ENCODE measurements around the gene ULK1.

The ULK1 gene

DNA sequence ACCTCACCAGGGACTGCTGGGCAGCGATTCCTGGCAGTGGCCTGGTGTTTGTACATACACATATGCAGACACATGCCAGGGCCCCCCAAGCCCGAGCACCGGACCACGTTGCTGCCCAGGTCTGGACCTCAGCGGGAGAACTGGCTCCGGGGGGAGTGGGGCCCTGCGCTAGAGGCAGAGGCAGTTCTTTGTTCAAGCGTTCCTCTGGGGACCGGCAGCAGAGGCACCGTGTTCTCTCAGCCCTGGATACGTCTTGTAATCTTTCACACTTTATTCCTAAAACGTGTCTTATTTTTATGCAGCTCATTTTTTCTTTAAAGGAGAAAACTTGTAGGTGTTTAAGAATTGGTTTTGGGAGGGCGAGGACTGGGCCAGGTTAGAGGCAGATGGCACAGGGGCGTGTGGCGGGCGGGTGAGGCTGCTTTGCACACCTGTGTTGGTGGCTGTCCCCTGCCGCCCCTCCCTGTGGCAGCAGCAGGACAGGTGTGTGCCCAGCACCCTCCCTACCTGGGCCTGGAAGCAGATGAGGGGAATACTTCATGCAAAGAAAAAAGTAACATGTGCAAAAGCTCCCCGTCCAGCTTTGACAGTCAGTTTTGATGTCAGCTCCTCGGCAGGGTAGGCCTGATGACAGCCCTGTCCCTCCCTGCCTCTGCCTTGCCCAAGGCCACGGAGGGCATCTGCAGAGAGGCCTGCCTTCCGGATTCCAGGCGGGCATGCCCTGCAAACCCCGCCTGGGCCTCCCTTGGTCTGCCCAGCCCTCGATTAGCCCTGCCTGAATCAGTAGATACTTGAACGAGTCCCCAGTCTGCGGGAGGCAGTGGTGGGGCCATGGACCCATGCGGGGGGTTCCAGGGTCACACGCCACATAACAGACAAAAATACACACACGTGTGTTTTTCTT is 27.7 kb downstream of the ULK1 start:
- DNase-seq: no peak

DNA sequence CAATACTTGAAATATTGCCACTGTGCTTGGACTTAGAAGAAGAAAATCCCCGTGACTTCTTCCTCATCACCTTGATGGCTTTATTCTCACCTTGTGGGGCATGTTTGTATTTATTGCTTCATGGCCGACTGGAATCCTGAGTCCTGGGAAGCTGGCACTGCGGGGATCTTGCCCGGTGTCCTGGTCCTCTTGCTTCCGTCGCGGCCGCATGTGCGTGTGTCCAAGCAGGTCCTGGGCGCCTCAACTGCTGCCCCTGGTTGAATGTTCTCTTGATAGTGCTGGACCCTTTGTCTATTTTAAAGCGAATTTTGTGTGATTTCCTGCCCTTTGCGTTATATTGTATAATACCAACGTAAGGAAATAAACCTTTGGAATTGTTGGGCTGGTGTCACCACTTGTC is 28.4 kb downstream of the ULK1 start:
- no peak for DNase-seq

DNA sequence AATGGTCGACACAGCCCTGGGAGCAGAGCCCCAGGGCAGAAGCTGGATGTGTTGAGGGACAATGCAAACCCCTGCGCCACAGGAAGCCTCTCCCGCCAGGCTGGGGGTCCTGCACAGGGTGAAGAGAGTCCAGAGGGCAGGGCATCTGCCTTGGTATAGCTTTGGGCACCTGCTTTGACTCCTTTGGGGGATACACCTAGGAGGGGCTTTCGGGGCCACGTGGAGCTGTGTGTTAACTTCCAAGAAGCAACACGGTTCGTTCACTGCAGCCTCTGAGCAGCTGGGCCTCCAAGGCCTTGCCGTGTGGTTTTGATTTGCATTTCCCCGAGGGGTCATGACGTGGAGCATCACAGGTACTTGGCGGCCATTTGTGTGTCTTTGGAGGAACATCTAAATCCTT is 28.8 kb downstream of the ULK1 start:
- no peak for DNase-seq

DNA sequence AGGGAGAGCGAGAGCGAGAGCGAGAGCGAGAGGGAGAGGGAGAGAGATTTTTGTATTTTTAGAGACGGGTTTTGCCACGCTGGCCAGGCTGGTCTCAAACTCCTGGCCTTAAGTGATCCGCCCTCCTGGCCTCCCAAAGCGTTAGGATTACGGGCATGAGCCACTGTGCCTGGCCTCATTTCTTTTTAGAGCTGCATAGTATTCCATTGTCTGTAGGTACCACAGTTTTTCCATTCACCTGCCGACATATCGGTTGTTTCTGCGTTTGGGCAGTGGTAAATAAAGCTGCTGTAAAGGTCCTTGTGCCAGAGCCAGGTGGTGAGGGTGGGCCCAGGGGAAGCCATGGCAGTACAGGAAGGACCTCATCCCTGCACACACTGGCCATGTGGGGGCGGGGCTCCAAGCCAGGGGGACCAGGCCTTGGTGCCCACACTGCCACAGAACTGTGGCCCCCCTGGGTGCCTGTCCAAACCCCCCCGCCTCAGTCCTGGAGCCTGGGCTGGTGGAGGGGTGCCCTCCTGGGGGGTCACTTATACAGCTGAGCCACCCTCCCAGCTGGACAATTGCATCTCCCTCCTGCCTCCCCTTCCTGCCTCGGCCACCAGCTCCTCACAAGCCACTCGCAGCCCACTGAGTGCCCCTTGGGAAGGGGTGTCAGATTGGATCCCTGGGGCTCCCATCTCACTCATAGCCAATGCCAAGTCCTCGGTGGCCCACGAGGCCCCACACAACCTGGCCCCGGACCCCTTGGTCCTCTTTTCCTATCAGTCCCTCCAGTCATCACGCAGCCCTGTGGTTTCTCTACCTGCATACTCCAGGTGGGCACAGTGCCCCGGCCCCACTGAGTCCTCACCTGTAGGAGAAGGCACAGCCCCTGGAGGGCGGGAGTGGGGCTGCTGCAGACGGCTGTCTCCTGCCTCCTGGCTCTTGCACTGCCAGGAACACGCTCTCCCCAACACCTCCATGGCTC is 33.0 kb downstream of the ULK1 start:
- no peak for DNase-seq

DNA sequence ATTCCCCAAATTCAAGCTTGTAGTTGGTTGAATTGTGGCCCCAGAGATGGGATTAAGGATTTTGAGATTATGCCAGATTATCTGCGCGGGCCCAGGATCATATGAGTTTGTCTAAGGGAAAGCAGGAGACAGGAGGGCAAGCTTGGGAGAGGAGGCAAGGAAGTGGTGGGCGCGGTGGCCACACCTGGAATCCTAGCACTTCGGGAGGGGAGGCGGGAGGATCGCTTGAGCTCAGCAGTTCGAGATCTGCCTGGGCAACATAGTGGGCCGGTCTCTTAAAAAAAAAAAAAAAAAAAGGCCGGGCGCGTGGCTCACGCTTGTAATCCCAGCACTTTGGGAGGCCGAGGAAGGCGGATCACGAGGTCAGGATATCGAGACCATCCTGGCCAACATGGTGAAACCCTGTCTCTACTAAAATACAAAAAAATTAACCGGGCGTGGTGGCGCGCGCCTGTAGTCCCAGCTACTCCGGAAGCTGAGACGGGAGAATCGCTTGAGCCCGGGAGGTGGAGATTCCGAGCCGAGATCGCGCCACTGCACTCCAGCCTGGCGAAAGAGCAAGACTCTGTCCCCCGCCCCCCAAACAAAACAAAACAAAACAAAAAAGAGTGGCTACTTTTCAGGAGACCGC is 33.8 kb downstream of the ULK1 start:
- DNase-seq: no peak

DNA sequence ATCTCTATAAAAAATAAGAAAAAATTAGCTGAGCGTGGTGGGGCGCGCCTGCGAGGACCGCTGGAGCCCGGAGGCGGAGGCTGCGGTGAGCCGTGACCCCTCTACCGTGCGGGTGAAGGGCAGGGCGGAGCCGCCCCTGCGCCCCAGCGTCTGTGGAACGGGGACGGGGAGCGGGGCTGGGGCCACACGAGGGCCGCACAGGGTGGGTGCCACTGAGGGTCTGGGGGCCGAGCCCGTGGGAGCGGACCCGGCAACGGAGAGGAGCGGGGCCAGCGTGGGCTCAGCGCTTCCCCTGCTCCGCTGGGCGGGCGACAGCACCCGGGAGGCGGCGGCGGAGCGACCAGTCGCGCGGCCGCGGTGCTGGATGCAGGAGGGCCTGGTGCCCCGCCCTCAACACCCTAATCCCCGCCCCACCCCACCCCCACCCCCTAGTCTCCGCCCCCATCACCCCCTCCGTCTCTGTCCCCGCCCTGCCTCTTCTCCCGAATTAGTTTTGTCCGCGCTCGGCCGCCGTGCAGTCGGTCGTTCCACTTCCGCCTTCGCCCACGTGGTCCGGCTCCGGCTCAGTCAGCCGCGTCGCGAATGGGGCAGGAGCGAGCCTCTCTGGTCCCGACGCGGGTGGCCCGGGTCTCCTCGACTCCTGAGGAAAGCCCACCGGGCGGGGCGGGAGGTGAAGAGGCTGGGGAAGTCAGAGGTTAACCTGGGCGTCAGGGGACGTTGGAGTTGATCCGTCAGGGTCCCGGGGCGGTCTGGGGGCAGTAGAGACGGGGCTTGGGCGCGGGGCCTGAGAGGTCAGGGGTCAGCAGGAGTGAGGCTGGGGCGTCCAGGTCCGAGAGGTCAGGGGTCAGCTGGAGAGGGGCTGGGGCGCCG is 34.5 kb downstream of the ULK1 start, which contains the start of gene PUS1:
Gene PUS1 (plus strand): TSS at position 566 of the 870 bp plus-strand sequence. CDS start 447 bp downstream, outside the sequence.
- peak; percentile 90 to 93 for DNase-seq

DNA sequence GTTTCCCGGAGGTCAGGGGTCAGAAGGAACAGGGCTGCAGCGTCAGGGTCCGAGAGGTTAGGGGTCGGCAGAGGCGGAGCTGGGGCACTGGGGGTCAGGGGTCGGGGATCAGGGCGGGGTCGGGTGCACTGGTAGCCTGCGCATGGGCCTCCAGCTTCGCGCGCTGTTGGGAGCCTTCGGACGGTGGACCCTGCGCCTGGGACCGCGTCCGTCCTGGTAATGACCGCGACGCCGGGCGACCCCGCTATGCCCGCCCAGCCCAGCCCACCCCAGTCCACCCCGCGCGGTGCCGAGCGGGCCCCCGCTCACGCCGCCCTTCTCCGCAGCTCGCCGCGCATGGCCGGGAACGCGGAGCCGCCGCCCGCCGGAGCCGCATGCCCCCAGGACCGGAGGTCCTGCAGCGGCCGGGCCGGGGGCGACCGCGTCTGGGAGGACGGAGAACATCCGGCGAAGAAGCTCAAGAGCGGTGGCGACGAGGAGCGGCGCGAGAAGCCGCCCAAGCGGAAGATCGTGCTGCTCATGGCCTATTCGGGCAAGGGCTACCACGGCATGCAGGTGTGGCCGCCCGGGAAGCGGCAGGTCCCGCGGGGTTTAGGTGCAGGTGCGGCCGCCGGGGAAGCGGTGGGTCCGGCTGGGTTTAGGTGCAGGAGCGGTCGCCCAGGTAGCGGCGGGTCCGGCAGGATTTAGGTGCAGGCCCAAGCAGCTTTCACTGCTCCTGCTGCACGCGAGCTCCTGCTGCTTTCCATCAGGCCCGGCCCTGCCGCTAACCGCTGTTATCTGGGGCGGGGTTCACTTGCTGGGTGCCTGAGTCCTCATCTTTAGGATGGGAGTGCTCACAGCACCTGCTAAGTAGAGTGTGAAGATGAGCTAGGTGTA is 35.4 kb downstream of the ULK1 start:
- peak; percentile 30 to 32 for DNase-seq

DNA sequence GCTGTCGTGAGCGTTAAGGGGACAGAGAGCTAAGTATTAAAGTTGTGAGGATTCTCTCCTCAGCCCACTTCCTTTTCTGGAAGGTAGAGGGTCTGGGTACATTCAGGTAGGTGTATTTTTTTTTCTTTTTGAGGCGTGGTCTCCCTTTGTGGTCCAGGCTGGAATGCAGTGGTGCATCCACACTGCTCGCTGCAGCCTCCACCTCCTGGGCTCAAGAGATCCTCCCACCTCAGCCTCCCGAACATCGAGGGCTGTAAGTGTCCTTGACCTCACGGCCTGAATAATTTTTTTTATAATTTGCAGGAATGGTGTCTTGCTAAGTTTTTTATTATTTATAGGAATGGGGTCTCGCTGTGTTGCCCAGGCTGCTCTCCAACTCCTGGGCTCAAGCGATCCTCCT is 36.1 kb downstream of the ULK1 start:
- no peak for DNase-seq

DNA sequence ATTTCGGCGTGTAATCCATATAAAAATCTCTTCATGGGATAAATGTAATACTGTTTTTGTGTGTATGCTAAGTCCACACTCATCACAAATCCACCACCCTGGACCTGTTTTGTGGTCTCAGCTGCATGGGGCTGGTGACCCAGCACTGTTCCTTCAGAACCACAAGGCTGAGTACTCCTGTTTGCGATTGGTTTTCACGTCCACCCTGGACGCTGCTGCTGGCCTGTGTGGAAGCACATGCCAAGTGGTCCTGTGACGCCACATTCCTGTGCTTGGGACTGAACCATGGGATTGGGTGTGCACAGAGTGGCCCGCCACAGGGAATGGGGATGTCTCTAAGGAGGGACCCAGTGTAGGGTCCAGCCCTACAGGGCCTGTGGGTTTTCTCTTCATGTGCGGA is 39.0 kb downstream of the ULK1 start:
- DNase-seq: no peak

DNA sequence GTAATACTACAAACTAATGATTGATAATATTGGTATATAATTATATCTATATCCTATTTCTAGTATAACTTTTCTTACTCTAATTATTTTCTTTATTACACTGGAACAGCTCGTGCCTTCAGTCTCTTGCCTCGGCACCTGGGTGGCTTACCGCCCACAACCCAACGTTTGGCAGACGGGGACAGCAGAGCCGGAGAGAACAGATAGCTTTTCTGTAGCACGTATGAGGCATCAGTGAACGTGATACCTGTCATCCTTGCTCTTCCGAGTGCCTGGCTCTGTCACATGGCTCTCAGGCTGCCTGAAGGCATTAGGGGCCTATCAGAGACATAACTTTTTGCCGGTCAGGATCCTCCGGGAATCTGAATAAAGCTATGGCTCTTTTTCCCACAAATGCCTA is 40.1 kb downstream of the ULK1 start:
- no peak for DNase-seq

DNA sequence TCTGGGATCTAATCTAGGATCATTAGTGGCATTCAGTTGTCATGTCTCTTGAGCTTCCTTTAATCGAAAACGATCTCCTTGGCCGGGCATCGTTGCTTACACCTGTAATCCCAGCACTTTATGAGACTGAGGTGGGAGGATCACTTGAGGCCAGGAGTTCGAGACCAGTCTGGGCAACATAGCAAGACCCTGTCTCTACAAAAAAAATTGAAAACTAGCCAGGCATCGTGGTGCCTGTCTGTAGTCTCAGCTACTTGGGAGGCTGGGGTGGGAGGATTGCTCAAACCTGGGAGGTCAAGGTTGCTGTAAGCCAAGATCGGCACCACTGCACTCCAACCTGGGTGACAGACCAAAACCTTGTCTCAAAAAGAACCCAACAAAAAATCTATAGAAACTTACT is 43.7 kb downstream of the ULK1 start:
- no peak for DNase-seq

DNA sequence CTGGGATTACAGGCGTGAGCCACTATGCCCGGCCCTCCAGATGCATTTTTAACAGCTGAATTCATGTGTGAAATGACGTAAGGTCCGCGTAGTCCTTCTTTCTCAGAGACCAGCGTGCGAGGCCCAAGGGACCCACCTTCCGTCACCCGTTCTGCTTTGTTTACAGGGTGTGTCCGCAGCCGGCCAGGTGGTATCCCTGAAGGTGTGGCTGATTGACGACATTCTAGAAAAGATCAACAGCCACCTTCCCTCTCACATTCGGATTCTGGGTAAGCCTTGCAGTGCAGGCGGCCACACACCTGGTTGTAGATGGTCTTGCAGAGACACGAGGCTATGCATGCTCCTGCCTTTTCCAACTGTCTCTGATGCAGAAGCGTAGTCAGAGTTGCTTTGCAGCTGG is 44.6 kb downstream of the ULK1 start:
- DNase-seq: no peak

DNA sequence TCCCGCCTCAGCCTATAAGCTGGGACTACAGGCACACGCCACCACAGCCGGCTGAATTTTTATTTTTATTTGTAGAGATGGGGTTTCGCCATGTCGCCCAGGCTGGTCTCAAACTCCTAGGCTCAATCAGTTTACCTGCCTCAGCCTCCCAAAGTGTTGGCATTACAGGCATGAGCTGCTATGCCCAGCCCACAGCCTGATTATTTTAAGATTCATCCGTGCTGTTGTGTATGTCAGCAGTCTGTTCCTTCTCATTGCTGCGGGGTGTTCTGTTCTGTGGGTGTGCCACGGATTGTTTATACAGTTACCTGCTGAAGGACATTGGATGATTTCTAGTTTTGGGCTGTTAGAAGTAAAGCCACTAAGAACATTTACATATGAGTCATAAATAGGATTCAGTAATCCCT is 45.7 kb downstream of the ULK1 start:
- no peak for DNase-seq

DNA sequence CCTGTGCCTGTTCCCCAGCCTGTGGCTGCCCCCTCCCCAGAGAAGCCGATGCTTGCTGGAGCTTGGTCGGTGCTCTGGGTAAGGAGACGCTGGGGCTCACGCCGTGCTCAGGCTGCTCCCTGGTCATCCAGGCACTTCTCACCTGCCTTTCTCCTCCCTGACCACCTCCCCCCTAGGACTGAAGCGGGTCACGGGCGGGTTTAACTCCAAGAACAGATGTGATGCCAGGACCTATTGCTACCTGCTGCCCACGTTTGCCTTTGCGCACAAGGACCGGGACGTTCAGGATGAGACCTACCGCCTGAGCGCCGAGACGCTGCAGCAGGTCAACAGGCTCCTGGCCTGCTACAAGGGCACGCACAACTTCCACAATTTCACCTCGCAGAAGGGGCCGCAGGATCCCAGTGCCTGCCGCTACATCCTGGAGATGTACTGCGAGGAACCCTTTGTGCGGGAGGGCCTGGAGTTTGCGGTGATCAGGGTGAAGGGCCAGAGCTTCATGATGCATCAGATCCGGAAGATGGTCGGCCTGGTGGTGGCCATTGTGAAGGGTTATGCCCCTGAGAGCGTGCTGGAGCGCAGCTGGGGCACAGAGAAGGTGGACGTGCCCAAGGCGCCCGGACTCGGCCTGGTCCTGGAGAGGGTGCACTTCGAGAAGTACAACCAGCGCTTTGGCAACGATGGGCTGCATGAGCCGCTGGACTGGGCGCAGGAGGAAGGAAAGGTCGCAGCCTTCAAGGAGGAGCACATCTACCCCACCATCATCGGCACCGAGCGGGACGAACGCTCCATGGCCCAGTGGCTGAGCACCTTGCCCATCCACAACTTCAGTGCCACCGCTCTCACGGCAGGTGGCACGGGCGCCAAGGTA is 46.9 kb downstream of the ULK1 start:
- no peak for DNase-seq

DNA sequence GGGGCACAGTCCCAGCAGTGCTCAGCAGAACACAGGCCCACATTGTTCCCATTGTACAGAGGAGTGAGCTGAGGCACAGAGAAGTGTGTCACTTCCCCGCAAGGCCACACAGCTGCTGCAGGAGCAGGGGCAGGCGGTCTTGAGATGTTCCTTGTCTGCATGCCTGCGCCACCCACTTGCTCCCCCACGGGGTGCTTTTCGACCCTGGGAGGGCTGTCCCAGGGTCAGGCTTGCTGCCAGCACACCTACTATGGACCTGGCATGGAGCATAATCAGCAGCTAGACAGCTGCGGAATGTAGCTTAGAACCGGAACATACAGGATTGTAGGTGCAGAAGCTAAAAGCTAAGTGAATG is 47.5 kb downstream of the ULK1 start:
- DNase-seq: no peak

DNA sequence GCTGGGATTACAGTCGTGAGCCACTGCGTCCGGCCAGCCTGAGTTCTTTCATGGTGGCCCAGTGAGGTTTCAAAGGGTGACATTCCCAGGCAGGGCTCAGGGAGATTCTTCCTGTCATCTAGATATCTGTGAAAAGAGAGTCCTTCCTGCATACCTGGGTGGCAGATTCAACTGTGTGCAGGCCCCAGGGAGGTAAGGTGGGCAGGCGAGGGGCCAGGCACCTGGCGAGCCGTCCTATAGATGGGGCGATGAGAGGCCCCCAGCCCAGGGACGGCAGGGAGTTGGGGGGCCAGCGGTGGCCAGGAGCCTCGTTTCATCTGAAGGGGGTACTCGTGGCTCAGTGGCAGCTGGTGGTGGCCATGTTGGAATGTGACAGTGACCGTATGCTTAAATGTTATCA is 48.2 kb downstream of the ULK1 start:
- DNase-seq: no peak

DNA sequence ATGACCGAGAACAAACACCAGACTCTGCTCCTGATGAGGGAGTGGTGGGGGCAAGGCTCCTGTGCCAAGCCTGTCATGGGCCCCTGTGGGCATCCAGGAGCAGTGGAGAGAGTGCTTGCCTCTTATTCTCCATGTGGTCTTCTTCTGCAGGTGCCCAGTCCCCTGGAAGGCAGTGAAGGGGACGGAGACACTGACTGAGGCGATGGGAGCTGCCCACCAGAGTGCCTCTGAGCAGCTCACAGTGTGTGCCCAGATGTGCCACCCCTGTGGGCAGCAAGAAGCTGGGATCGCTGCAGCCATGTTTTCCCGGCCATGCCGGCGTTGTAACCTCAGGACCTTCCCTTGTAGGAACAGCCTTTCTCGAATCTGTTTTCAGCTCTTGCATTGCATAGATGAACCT is 49.0 kb downstream of the ULK1 start:
- no peak for DNase-seq

DNA sequence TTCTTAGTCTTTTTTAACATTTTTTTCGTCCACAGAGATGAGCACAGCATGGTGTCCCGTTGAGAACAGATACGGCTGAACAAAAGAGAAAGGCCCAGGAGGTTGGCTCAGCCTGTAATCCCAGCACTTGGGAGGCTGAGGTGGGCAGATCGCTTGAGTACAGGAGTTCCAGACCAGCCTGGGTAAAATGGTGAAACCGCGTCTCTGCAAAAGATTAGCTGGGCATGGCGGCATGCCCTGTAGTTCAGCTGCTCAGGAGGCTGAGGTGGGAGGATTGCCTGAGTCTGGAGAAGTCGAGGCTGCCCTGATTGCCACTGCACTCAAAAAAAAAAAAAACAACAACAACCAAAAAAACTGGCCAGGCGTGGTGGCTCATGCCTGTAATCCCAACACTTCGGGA is 49.5 kb downstream of the ULK1 start:
- no peak for DNase-seq

DNA sequence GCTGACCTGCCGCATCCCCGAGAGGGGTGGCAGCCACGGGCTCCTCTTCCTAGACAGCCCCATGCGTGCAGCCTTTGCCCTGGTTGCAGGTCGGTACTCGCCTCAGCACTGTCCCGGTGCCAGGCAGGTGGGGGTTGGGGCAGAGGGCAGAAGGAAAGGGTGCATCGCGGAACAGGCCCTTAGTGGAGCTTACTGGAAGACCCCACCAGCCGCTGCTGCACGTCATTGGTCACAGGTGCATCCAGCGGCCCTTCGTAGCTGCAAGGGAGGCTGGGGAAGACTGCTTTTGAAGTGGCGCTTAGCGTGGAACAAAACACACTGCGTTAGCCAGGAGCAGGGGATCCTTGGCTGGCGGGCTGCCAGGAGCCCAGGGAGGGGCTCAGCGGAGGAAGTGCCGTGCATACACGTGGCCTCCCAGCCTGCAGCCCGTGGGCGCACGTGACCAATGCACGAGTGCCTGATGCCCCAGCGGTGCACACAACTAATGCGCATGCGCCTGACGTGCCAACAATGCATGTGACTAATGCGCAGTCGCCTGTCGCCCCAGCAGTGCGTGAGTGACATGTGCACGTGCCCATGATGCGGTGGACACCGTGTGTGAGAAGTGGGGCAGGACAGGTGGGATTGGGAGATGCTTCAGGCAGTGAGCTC is 50.3 kb downstream of the ULK1 start:
- no peak for DNase-seq

DNA sequence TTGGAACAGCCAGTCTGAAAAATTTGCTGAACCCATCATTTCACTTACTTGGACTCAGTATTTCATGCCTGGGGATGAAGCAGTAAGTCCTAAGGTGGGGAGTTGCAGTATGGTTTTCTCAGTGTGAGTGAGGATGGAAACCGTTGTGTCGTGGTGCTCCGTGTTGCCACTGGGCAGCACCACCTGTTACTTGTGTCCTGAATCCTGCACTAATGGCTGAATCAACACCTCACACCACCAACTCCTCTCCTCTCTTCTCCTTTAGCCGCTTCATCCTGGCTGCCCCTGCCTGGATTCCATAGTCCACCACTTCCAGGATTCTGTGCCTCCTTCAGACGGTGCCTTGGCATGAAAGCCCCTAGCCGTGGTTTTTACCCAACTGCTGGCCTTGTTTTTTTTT is 52.3 kb downstream of the ULK1 start:
- no peak for DNase-seq

All from activated CD4-positive, alpha-beta T cell treated with anti-CD3 and anti-CD28 coated beads, Interleukin-2, amount 50 U/mL, for 4 hours (primary cell).